ENCODE data around the gene THAP8.
A peak's percentile ranks its signal among the peaks of the same experiment; 100 is the strongest.
"Not testable (repeated sequence)": the region's sequence is repeated elsewhere in the genome, so short reads cannot be mapped to it uniquely, and the experiment has no call there.

Gene THAP8

GRCh38 chr19:36067681-36068080 lies 13.6 kb upstream of the THAP8 start:
- DNase-seq: no peak

- no peak for DNase-seq
These were observed 10.7 kb upstream of the THAP8 start for GRCh38 chr19:36064826-36065225.

- DNase-seq: no peak
These were observed 7.3 kb upstream of the THAP8 start for GRCh38 chr19:36061367-36061766.

GRCh38 chr19:36060430-36060829 lies 6.3 kb upstream of the THAP8 start:
- DNase-seq: peak; percentile 13

GRCh38 chr19:36059180-36059910 lies 5.3 kb upstream of the THAP8 start:
- no peak for DNase-seq

- no peak for DNase-seq
These were observed 4.5 kb upstream of the THAP8 start for GRCh38 chr19:36058481-36059179.

GRCh38 chr19:36054733-36055686 lies 925 bp upstream of the THAP8 start, which contains the start of gene WDR62:
TSS of gene WDR62 (plus strand) at chr19:36054897. CDS start at chr19:36054972, 75 bp downstream.
- DNase-seq: peak; percentile 95

GRCh38 chr19:36051637-36052036 lies 2.4 kb downstream of the THAP8 start:
- DNase-seq: no peak

- DNase-seq: no peak
These were observed 2.8 kb downstream of the THAP8 start for GRCh38 chr19:36051236-36051635.

GRCh38 chr19:36049080-36049698 lies 4.9 kb downstream of the THAP8 start:
- DNase-seq: no peak

GRCh38 chr19:36047835-36048234 lies 6.2 kb downstream of the THAP8 start:
- no peak for DNase-seq

GRCh38 chr19:36046443-36047050 lies 7.5 kb downstream of the THAP8 start:
- no peak for DNase-seq

GRCh38 chr19:36043952-36044351 lies 10.1 kb downstream of the THAP8 start:
- no peak for DNase-seq

- no peak for DNase-seq
These were observed 12.3 kb downstream of the THAP8 start for GRCh38 chr19:36041831-36042230.

GRCh38 chr19:36041092-36041491 lies 13.0 kb downstream of the THAP8 start:
- DNase-seq: not testable (repeated sequence)

- DNase-seq: no peak
These were observed 13.6 kb downstream of the THAP8 start for GRCh38 chr19:36040495-36040894.

- DNase-seq: peak; percentile 38
These were observed 21.6 kb downstream of the THAP8 start, which contains the start of gene CLIP3 for GRCh38 chr19:36032251-36033104. TSS of gene CLIP3 (minus strand) at chr19:36032873. CDS start at chr19:36032357, 516 bp downstream.

GRCh38 chr19:36031308-36031707 lies 22.8 kb downstream of the THAP8 start:
- no peak for DNase-seq

- no peak for DNase-seq
These were observed 23.6 kb downstream of the THAP8 start for GRCh38 chr19:36030264-36031148.

Data from stimulated activated CD4-positive, alpha-beta T cell treated with anti-CD3 and anti-CD28 coated beads, Interleukin-1b, Interleukin-23, amount 100 ng/mL, for 48 hours (primary cell).